ENCODE measurements around the gene EFNB2. TPM values are rescaled to one million over a fixed set of nuclear protein-coding genes. Genes with fewer than 3 reads are reported as not detected.

Gene EFNB2
- total RNA-seq, 1 experiment from 2014 or later, result 16.9 TPM

DNA sequence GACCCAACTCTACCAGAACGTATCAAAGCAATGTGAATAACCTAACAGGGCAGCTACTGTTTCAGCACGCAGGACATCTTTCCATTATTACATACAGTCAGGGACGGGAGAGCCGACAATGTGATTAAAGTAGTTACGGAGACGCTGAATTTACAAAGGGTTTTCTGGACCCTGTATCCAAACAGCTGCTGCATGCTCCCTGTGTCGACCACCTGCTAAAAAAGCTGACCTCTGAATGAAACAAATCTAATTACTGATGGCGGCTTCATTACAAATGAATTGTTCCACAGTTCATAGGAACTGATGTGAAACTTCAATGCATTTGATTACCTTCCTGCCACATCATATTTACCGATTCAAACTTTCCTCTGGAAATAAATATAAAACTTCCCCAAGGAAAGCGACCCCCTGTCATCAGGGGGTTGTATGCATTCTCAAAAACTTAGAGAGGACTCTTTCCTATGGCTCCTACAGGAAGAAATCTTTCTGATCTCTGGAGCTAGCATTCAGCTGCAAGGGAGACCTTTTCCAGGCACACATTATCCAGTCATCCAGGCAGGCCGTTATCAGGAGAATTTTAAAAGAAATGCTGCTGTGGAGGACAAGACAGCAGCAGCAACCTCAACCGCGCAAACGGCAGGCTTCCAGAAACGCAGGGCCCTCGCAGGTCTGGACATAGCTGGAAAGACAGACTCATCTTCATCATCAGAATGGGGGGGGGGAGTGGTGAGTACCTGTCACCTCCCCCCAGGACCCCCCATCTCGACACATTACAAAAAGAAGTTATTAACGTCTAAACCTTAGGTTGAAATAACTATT is 3.1 kb downstream of the EFNB2 start:
- BruUV-seq (replicated peaks), result no TSS peak
- no peak for DNase-seq
- TF ChIP-seq, protein P1, sequence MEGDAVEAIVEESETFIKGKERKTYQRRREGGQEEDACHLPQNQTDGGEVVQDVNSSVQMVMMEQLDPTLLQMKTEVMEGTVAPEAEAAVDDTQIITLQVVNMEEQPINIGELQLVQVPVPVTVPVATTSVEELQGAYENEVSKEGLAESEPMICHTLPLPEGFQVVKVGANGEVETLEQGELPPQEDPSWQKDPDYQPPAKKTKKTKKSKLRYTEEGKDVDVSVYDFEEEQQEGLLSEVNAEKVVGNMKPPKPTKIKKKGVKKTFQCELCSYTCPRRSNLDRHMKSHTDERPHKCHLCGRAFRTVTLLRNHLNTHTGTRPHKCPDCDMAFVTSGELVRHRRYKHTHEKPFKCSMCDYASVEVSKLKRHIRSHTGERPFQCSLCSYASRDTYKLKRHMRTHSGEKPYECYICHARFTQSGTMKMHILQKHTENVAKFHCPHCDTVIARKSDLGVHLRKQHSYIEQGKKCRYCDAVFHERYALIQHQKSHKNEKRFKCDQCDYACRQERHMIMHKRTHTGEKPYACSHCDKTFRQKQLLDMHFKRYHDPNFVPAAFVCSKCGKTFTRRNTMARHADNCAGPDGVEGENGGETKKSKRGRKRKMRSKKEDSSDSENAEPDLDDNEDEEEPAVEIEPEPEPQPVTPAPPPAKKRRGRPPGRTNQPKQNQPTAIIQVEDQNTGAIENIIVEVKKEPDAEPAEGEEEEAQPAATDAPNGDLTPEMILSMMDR (IDR thresholded peaks at IDR 0.05; ENCODE audit: unreplicated experiment), result no peak
- intact Hi-C loops (cut with micrococcal nuclease; ENCODE audit: unreplicated experiment), result loop anchor here (5.0 to 10.0 kb wide), 2 partner anchors 450 to 1958 kb away; no protein-coding TSS in a partner anchor
- H3K9me3 Mint-ChIP-seq (ENCODE audit: low read depth, unreplicated experiment), result no peaks in the 10 kb centered on the region
- peak overlapping the region; percentile 79 for H3K4me3 Mint-ChIP-seq (ENCODE audit: low read depth, unreplicated experiment)
- peaks cover 32% of the 10 kb centered on the region for H3K36me3 Mint-ChIP-seq (ENCODE audit: insufficient read depth, unreplicated experiment)
- CTCF ChIA-PET, result no interaction called here
- peak overlapping the region; percentile 50 for H3K27ac Mint-ChIP-seq (ENCODE audit: unreplicated experiment)
- no peaks in the 10 kb centered on the region for H3K27me3 Mint-ChIP-seq (ENCODE audit: unreplicated experiment)
- H3K4me1 Mint-ChIP-seq (ENCODE audit: low read depth, unreplicated experiment), result no peaks in the 10 kb centered on the region

DNA sequence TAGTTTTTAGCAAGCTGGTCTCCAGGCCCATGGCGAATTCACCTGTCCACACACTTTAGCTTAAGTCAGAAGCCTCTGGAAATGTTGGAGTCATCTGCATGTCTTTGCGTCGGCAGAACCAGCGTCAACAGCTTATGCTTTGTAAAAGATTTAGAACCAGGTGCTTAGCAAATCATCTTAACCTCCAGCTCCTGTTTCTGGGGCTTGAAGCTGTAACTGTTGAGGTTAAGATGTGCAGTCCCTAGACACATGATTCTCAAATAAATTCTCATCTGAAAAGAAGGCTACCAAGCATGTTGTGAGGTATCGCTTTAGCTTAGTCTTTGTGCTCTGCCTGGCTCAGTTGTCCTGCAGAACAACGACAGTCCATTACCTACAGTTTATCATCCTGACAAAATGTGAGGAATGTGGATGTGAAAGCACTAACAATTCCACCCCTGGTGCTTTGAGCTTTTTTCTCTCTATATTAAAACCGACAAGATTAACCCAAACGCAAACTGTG is 4.4 kb downstream of the EFNB2 start:
- Mint-ChIP-seq H3K9me3 (ENCODE audit: low read depth, unreplicated experiment) (no peaks in the 10 kb centered on the region), H3K27ac (ENCODE audit: unreplicated experiment) (peak overlapping the region; percentile 89), H3K27me3 (ENCODE audit: unreplicated experiment) (no peaks in the 10 kb centered on the region), H3K4me1 (ENCODE audit: low read depth, unreplicated experiment) (no peaks in the 10 kb centered on the region), H3K4me3 (ENCODE audit: low read depth, unreplicated experiment) (peak overlapping the region; percentile 79), H3K36me3 (ENCODE audit: insufficient read depth, unreplicated experiment) (peaks cover 26% of the 10 kb centered on the region)
- CTCF ChIA-PET, result no interaction called here
- no peak for DNase-seq
- TF ChIP-seq, protein P1 (IDR thresholded peaks at IDR 0.05; ENCODE audit: unreplicated experiment), result no peak
- TSS peak; percentile 93 for BruUV-seq (replicated peaks)
- intact Hi-C loops (cut with micrococcal nuclease; ENCODE audit: unreplicated experiment), result loop anchor here (5.0 to 10.0 kb wide), 2 partner anchors 449 to 1956 kb away; no protein-coding TSS in a partner anchor

- peak overlapping the region; percentile 79 for H3K4me3 Mint-ChIP-seq (ENCODE audit: low read depth, unreplicated experiment)
- H3K27ac Mint-ChIP-seq (ENCODE audit: unreplicated experiment), result peak overlapping the region; percentile 89
- no peaks in the 10 kb centered on the region for H3K4me1 Mint-ChIP-seq (ENCODE audit: low read depth, unreplicated experiment)
- DNase-seq, result no peak
- H3K27me3 Mint-ChIP-seq (ENCODE audit: unreplicated experiment), result no peaks in the 10 kb centered on the region
- no TSS peak for BruUV-seq (replicated peaks)
- TF ChIP-seq, protein P1 (IDR thresholded peaks at IDR 0.05; ENCODE audit: unreplicated experiment), result no peak
- H3K36me3 Mint-ChIP-seq (ENCODE audit: insufficient read depth, unreplicated experiment), result peaks cover 26% of the 10 kb centered on the region
- H3K9me3 Mint-ChIP-seq (ENCODE audit: low read depth, unreplicated experiment), result no peaks in the 10 kb centered on the region
- intact Hi-C loops (cut with micrococcal nuclease; ENCODE audit: unreplicated experiment), result loop anchor here (5.0 to 10.0 kb wide), 2 partner anchors 448 to 1956 kb away; no protein-coding TSS in a partner anchor
- CTCF ChIA-PET, result no interaction called here
Measured at GRCh38 chr13:106530171-106530851, 5.2 kb downstream of the EFNB2 start.

DNA sequence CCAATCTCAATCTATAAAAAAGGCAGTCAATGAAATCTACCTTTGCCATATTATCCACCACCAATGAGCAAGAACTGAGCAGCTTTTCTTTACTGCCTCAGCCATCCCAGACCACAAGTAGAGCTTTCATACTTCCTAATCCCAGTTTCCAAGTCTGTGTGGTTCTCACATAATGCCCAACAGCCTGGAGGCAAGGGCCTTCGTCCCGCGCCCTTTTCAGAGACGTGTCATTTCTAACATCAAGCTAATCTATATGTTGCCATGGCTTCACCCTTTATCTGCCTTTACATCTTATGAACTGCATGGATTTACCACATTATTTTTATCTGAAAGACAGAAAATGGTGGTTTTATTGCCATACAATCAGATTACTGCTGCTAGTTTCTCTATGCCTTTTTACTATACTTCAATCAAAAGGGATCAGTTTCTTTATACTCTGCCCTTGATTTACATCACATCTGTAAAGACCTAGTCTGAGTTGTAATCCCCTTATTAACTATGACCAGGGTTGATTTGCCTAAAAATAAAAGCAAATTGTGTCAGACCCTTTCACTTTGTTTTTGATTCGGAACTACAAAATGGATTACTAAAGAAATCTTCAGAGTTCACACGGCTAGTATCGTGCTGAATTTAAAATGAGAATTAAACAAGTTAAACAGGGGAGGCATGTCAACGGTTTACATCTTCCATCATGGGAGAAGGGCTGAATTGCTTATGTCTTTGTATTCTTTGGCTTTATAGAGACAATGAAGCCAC is 5.9 kb downstream of the EFNB2 start:
- Mint-ChIP-seq H3K9me3 (ENCODE audit: low read depth, unreplicated experiment) (no peaks in the 10 kb centered on the region), H3K27me3 (ENCODE audit: unreplicated experiment) (no peaks in the 10 kb centered on the region), H3K36me3 (ENCODE audit: insufficient read depth, unreplicated experiment) (peaks cover 23% of the 10 kb centered on the region), H3K4me1 (ENCODE audit: low read depth, unreplicated experiment) (no peaks in the 10 kb centered on the region), H3K27ac (ENCODE audit: unreplicated experiment) (peak overlapping the region; percentile 89), H3K4me3 (ENCODE audit: low read depth, unreplicated experiment) (peak overlapping the region; percentile 79)
- no TSS peak for BruUV-seq (replicated peaks)
- TF ChIP-seq, protein P1 (IDR thresholded peaks at IDR 0.05; ENCODE audit: unreplicated experiment), result no peak
- no peak for DNase-seq
- intact Hi-C loops (cut with micrococcal nuclease; ENCODE audit: unreplicated experiment), result loop anchor here (5.0 to 10.0 kb wide), 2 partner anchors 447 to 1955 kb away; no protein-coding TSS in a partner anchor
- CTCF ChIA-PET, result no interaction called here
